ENCODE results near the gene SDHAF4.

Gene SDHAF4

GRCh38 chr6:70566751-70567382 is at the start of gene SDHAF4:
SDHAF4 (plus strand) TSS chr6:70566930; CDS start chr6:70566941, 11 bp downstream.
- TF ChIP-seq CTCF (conservative IDR thresholded peaks at IDR 0.05; ENCODE audit: control insufficient read depth, insufficient read depth, low read depth, low read length), result no peak
- peak within 1 kb of the TSS; percentile 84 for H3K4me3 ChIP-seq (ENCODE audit: control insufficient read depth, low read depth, low read length)
- peak; percentile 79 for DNase-seq (ENCODE audit: low read depth)

GRCh38 chr6:70518723-70519122 is 48.0 kb upstream of the SDHAF4 start:
- no peak for TF ChIP-seq CTCF (conservative IDR thresholded peaks at IDR 0.05; ENCODE audit: control insufficient read depth, insufficient read depth, low read depth, low read length)
- no peak overlapping the region for H3K4me3 ChIP-seq (ENCODE audit: control insufficient read depth, low read depth, low read length)
- DNase-seq (ENCODE audit: low read depth), result no peak

- no peak overlapping the region for H3K4me3 ChIP-seq (ENCODE audit: control insufficient read depth, low read depth, low read length)
- DNase-seq (ENCODE audit: low read depth), result peak; percentile 30
- TF ChIP-seq CTCF (conservative IDR thresholded peaks at IDR 0.05; ENCODE audit: control insufficient read depth, insufficient read depth, low read depth, low read length), result peak; percentile 28
These were observed 46.2 kb upstream of the SDHAF4 start for GRCh38 chr6:70520575-70520974.

DNA sequence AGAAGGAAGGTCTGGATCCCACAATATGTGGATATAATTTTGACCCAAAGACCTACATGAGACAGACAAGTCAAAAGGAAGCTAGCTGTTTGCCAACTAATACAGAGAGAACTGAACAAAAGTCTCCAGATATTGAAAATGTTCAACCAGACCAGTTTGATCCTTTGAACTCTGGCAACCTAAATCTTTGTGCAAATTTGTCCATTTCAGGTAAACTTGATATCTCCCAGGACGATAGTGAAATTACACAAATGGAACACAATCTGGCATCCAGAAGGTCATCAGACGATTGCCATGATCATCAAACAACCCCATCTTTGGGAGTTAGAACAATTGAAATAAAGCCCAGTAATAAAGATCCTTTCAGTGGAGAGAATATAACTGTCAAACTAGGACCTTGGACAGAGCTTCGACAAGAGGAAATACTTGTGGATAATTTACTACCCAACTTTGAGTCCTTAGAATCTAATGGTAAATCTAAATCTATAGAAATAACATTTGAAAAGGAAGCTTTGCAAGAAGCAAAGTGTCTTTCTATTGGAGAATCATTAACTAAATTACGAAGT is 41.9 kb upstream of the SDHAF4 start:
- DNase-seq (ENCODE audit: low read depth), result no peak
- no peak for TF ChIP-seq CTCF (conservative IDR thresholded peaks at IDR 0.05; ENCODE audit: control insufficient read depth, insufficient read depth, low read depth, low read length)
- H3K4me3 ChIP-seq (ENCODE audit: control insufficient read depth, low read depth, low read length), result no peak overlapping the region

DNA sequence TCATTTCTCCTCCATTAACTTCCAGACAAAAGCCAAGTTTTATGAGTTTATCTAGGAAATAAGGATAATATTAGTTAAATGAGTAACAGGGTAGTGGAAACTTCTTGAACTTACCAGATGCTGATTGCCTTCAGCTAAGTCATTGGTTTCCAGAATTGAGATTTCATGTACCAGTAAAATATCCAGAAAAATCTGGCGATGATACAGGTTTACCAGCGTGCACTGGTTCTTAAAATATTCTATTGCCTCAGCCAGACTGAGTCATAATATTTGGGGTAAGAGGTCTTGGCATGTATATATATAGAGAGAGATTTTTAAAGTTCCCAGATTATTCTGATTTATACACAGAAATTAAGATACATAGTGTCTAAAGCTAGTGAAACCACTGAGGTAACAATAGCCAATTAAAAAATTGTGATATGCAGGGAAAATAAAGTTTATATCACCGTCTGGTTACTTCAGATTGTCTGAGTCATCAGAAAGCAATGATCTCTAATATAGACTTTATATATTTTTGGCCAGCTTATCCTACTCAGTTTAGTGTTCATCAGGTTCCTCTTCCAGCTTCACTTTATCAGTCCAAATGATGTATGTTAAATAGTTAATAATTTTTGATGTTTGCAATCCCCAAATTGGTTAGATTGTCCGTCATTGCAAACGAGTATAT is 39.5 kb upstream of the SDHAF4 start:
- no peak for TF ChIP-seq CTCF (conservative IDR thresholded peaks at IDR 0.05; ENCODE audit: control insufficient read depth, insufficient read depth, low read depth, low read length)
- DNase-seq (ENCODE audit: low read depth), result peak; percentile 75
- H3K4me3 ChIP-seq (ENCODE audit: control insufficient read depth, low read depth, low read length), result no peak overlapping the region

GRCh38 chr6:70530023-70530422 is 36.7 kb upstream of the SDHAF4 start:
- H3K4me3 ChIP-seq (ENCODE audit: control insufficient read depth, low read depth, low read length), result no peak overlapping the region
- no peak for TF ChIP-seq CTCF (conservative IDR thresholded peaks at IDR 0.05; ENCODE audit: control insufficient read depth, insufficient read depth, low read depth, low read length)
- no peak for DNase-seq (ENCODE audit: low read depth)

Measured in fibroblast of mammary gland (primary cell).